GM12878 (cell line): ENCODE results near the gene ATG9B. TPM values are rescaled to one million over a fixed set of nuclear protein-coding genes. Genes with fewer than 3 reads are reported as not detected.

ENCODE experiments used
- ATAC-seq: fragments of 200-7000 bp; cut with Tn5 transposase; 3 replicates; pipeline ENCODE4 v1.9.1; 2020; ENCODE audit warnings: mild to moderate bottlenecking, moderate library complexity
- BruUV-seq: library from RNA; stranded (reverse); fragments of 400-500 nt; replicated peaks from 2 replicates; lab custom pipeline; 2021; lab: Mats Ljungman, UMichigan
- CTCF ChIA-PET: fragments of 300-600 bp; sonication (Branson Sonifier 250); formaldehyde crosslinking; extraction: SDS; loops from one replicate; lab custom pipeline; 2021; ENCODE audit warnings: inconsistent platforms; lab: Yijun Ruan, JAX
- POLR2A ChIA-PET: fragments of 350-600 bp; formaldehyde crosslinking; extraction: SDS; loops from one replicate; lab custom pipeline; 2021; ENCODE audit warnings: inconsistent platforms; lab: Charles Lee
- RAD21 ChIA-PET: fragments of 300-600 bp; sonication (Branson Sonifier 250); formaldehyde crosslinking; loops from one replicate; lab custom pipeline; 2023; ENCODE audit warnings: antibody characterized with exemption; ENCODE audit not compliant: unreplicated experiment; lab: Charles Lee
- SMC1A ChIA-PET: fragments of 300-600 bp; sonication (Branson Sonifier 250); formaldehyde crosslinking; loops from one replicate; lab custom pipeline; 2023; ENCODE audit not compliant: unreplicated experiment, uncharacterized antibody; lab: Charles Lee
- DNase-seq: peaks from one replicate; pipeline ENCODE4 v3.0.0-alpha.2; 2011; ENCODE audit warnings: low read depth, low spot score
- FAIRE-seq: peaks from 3 replicates; lab custom pipeline; 2011; peaks lifted over from hg19 to GRCh38; lab: Jason Lieb, UNC
- H2AFZ ChIP-seq: 2 replicates; pipeline ENCODE4 v1.6.0; 2011; ENCODE audit warnings: low read depth, low read length, control low read depth; ENCODE audit not compliant: control insufficient read depth
- H3K27ac ChIP-seq: 2 replicates; pipeline ENCODE4 v1.5.1; 2011; ENCODE audit warnings: control low read depth; ENCODE audit not compliant: control insufficient read depth, insufficient read depth
- H3K27me3 ChIP-seq, 2 experiments: replicated peaks in 1 of 2; 2 replicates each; pipeline versions ENCODE4 v1.6.0 to v1.6.1; 2011; ENCODE audit warnings: low read length in 1 of 2; ENCODE audit not compliant: control insufficient read depth in 2 of 2, insufficient read depth in 2 of 2
- H3K36me3 ChIP-seq, 2 experiments: 2 replicates each; pipeline ENCODE4 v1.5.1; 2011; ENCODE audit warnings: low read length in 1 of 2; ENCODE audit not compliant: control insufficient read depth in 2 of 2, insufficient read depth in 2 of 2
- H3K4me1 ChIP-seq: 2 replicates; pipeline ENCODE4 v1.6.1; 2011; ENCODE audit warnings: mild to moderate bottlenecking, low read length, moderate library complexity, mixed read lengths; ENCODE audit not compliant: control insufficient read depth, insufficient read depth
- H3K4me2 ChIP-seq: 2 replicates; pipeline ENCODE4 v1.6.0; 2011; ENCODE audit warnings: control low read depth; ENCODE audit not compliant: control insufficient read depth, insufficient read depth
- H3K4me3 ChIP-seq: fragments of 200-600 bp; sonication (generic); 2 replicates; pipeline ENCODE4 v1.5.1; 2016
- H3K79me2 ChIP-seq: 2 replicates; pipeline ENCODE4 v1.6.0; 2011; ENCODE audit warnings: low read length; ENCODE audit not compliant: control insufficient read depth, insufficient read depth
- H3K9ac ChIP-seq: 2 replicates; pipeline ENCODE4 v1.8.0; 2011; ENCODE audit warnings: low read length, control low read depth, mixed read lengths; ENCODE audit not compliant: control insufficient read depth, insufficient read depth
- H3K9me3 ChIP-seq: replicated peaks from 3 replicates; pipeline ENCODE4 v1.5.1; 2011; ENCODE audit warnings: mild to moderate bottlenecking, low read length; ENCODE audit not compliant: control insufficient read depth, insufficient read depth
- H4K20me1 ChIP-seq: 2 replicates; pipeline ENCODE4 v1.6.0; 2011; ENCODE audit not compliant: control insufficient read depth, insufficient read depth
- BCL3 ChIP-seq: IDR thresholded peaks from 2 replicates; pipeline ENCODE4 v1.6.1; 2011; ENCODE audit warnings: borderline replicate concordance, low read depth, mild to moderate bottlenecking, moderate library complexity, low read length; ENCODE audit not compliant: insufficient read depth, poor library complexity, severe bottlenecking
- BRCA1 ChIP-seq: IDR thresholded peaks from 2 replicates; pipeline ENCODE4 v1.6.1; 2011; ENCODE audit warnings: low read depth, low read length, improper control_type of control experiment
- CHD2 ChIP-seq: IDR thresholded peaks from 2 replicates; pipeline ENCODE4 v1.6.1; 2011; ENCODE audit warnings: low read depth, low read length, improper control_type of control experiment, borderline replicate concordance
- EED ChIP-seq: sonication (generic); IDR thresholded peaks from 2 replicates; pipeline ENCODE4 v1.6.1; 2016; ENCODE audit warnings: antibody characterized with exemption, low read depth
- IRF4 ChIP-seq: IDR thresholded peaks from 2 replicates; pipeline ENCODE4 v1.6.1; 2011; ENCODE audit warnings: low read depth, low read length
- IRF5 ChIP-seq: fragments of 450-650 bp; IDR thresholded peaks from 2 replicates; pipeline ENCODE4 v1.6.1; 2017; ENCODE audit warnings: borderline replicate concordance
- KDM1A ChIP-seq: fragments of 200-600 bp; sonication (generic); IDR thresholded peaks from 2 replicates; pipeline ENCODE4 v1.6.1; 2016; ENCODE audit warnings: borderline replicate concordance
- MEF2B ChIP-seq: fragments of 450-650 bp; IDR thresholded peaks from 2 replicates; pipeline ENCODE4 v1.6.1; 2018; ENCODE audit warnings: mild to moderate bottlenecking, moderate library complexity; ENCODE audit not compliant: partially characterized antibody, poor library complexity, severe bottlenecking
- NR2C1 ChIP-seq: fragments of 450-650 bp; IDR thresholded peaks from 2 replicates; pipeline ENCODE4 v1.6.1; 2017; ENCODE audit warnings: antibody characterized with exemption, mild to moderate bottlenecking, moderate library complexity
- PAX5 ChIP-seq: IDR thresholded peaks from 2 replicates; pipeline ENCODE4 v1.6.1; 2011; ENCODE audit warnings: low read depth, low read length, borderline replicate concordance
- PML ChIP-seq: IDR thresholded peaks from 2 replicates; pipeline ENCODE4 v1.6.1; 2012; ENCODE audit warnings: low read length, inconsistent platforms
- SIN3A ChIP-seq: IDR thresholded peaks from 2 replicates; pipeline ENCODE4 v1.6.1; 2012; ENCODE audit warnings: low read depth, low read length, improper control_type of control experiment
- SMC3 ChIP-seq: IDR thresholded peaks from 2 replicates; pipeline ENCODE4 v1.6.1; 2011; ENCODE audit warnings: low read length, improper control_type of control experiment, borderline replicate concordance
- STAT1 ChIP-seq: fragments of 450-650 bp; conservative IDR thresholded peaks from 2 replicates; pipeline ENCODE4 v1.6.1; 2014; ENCODE audit warnings: antibody characterized with exemption, mild to moderate bottlenecking
- STAT3 ChIP-seq: IDR thresholded peaks from 2 replicates; pipeline ENCODE4 v1.6.1; 2011; ENCODE audit warnings: low read depth, low read length, improper control_type of control experiment
- SUPT20H ChIP-seq: IDR thresholded peaks from 2 replicates; pipeline ENCODE4 v1.6.1; 2011; ENCODE audit warnings: low read depth, mild to moderate bottlenecking, low read length, moderate library complexity, borderline replicate concordance; ENCODE audit not compliant: control insufficient read depth
- TCF7 ChIP-seq: IDR thresholded peaks from 2 replicates; pipeline ENCODE4 v1.6.1; 2014; ENCODE audit warnings: antibody characterized with exemption, borderline replicate concordance
- USF2 ChIP-seq: IDR thresholded peaks from 2 replicates; pipeline ENCODE4 v1.6.1; 2011; ENCODE audit warnings: low read depth, low read length, improper control_type of control experiment, borderline replicate concordance
- WGBS: methylation state at CpG from one replicate; pipeline ENCODE4 v1.1.6; 2016; ENCODE audit warnings: low lambda C conversion rate; ENCODE audit not compliant: insufficient replicate concordance, insufficient coverage; ENCODE audit errors: missing lambda C conversion rate; 5-methylcytosine and 5-hydroxymethylcytosine counted together
- in situ Hi-C: fragments of 300-500 bp; cut with MboI; formaldehyde crosslinking; loops from 9 replicates; pipeline ENCODE4 v1.14.3; 2018; ENCODE audit warnings: mixed read lengths
- intact Hi-C: fragments of 100-400 bp; cut with micrococcal nuclease; formaldehyde crosslinking; loops from one replicate; pipeline ENCODE4 v1.14.2; 2022; ENCODE audit not compliant: unreplicated experiment
- polyA plus RNA-seq, 11 experiments: library from polyadenylated mRNA; depleted of rRNA in 4 of 11; unstranded in 6 of 11; stranded (reverse) in 5 of 11; fragments of >200 nt; fragmentation: Nextera tagmentation in 4 of 11; fragmentation: Illumina TruSeq in 1 of 11; extraction: Ambion mirVana in 4 of 11; extraction: Trizol in 1 of 11; gene quantifications; 1 replicate in 1 of 11; 2 replicates in 10 of 11; pipeline versions ENCODE4 v1.2.1 to v1.2.3, GENCODE V29; 2011 to 2016; ENCODE audit warnings: inconsistent platforms in 2 of 11, missing spikeins in 2 of 11, low read depth in 1 of 11
- total RNA-seq, 4 experiments: library from RNA; depleted of rRNA in 3 of 4; stranded (reverse); fragments of >200 nt in 3 of 4; fragmentation: Illumina TruSeq in 1 of 4; extraction: Trizol in 1 of 4; gene quantifications; 2 replicates each; pipeline versions ENCODE4 v1.2.1 to v1.2.3, GENCODE V29; 2013 to 2021

ATG9B gene
- total and polyA plus RNA-seq, 10 of the 15 experiments (the other 5 are each of a cell fraction or from before 2014, with no cell fraction given) = 0.01 to 0.83 (median 0.12) TPM; not detected in 2

- no peak for TF ChIP-seq IRF5
- no peak for TF ChIP-seq CHD2
- TF ChIP-seq STAT1 = no peak
- TF ChIP-seq IRF4 = no peak
- no peak for TF ChIP-seq EED
These were observed 4.1 kb downstream of the ATG9B start (continued) for GRCh38 chr7:151020231-151020630.

- DNase-seq (no peak), FAIRE-seq (no peak), ATAC-seq (no peak)
- H3K4me2 ChIP-seq = no peak overlapping the region
- no peaks in the 10 kb centered on the region for H3K79me2 ChIP-seq
- ChIA-PET SMC1A (no interaction called here), POLR2A (no interaction called here), CTCF (interaction anchor here (0.9 to 2.4 kb wide), 11 partner anchors 9 to 236 kb away, joined by 3 to 14 read pairs (median 4); partner anchors contain the start of gene ABCB8), RAD21 (interaction anchor here (1.1 kb wide), 1 partner anchor 121 kb away, joined by 3 read pairs; no protein-coding TSS in a partner anchor)
- 32% methylated on average over 17 of the region's 20 CpGs for WGBS
- no peaks in the 10 kb centered on the region for H3K36me3 ChIP-seq
- no peaks in the 10 kb centered on the region for H3K9me3 ChIP-seq
- BruUV-seq = no TSS peak
- in situ Hi-C loops (no loop called here), intact Hi-C loops (no loop called here)
- H3K27me3 ChIP-seq = peaks cover 8 to 10% of the 10 kb centered on the region in 2 experiments; a peak in 3 of 4 replicates
- no peak overlapping the region for H3K9ac ChIP-seq
- peaks cover 3% of the 10 kb centered on the region for H3K4me1 ChIP-seq
- TF ChIP-seq KDM1A = no peak
- no peak for TF ChIP-seq SUPT20H
- TF ChIP-seq NR2C1 = no peak
- TF ChIP-seq SIN3A = no peak
- TF ChIP-seq PAX5 = no peak
- TF ChIP-seq SMC3 = no peak
- TF ChIP-seq USF2 = no peak
- TF ChIP-seq STAT3 = no peak
- TF ChIP-seq PML = no peak
- no peak for TF ChIP-seq BRCA1
- no peak for TF ChIP-seq BCL3
- no peak for TF ChIP-seq TCF7
- no peak for TF ChIP-seq MEF2B
- no peak overlapping the region for H3K27ac ChIP-seq
- no peak overlapping the region for H3K4me3 ChIP-seq
- no peak overlapping the region for H2AFZ ChIP-seq
- no peaks in the 10 kb centered on the region for H4K20me1 ChIP-seq
These were observed 5.2 kb downstream of the ATG9B start for GRCh38 chr7:151019130-151019447.
